ENCODE data around the gene LRRC8D.

LRRC8D gene

DNA sequence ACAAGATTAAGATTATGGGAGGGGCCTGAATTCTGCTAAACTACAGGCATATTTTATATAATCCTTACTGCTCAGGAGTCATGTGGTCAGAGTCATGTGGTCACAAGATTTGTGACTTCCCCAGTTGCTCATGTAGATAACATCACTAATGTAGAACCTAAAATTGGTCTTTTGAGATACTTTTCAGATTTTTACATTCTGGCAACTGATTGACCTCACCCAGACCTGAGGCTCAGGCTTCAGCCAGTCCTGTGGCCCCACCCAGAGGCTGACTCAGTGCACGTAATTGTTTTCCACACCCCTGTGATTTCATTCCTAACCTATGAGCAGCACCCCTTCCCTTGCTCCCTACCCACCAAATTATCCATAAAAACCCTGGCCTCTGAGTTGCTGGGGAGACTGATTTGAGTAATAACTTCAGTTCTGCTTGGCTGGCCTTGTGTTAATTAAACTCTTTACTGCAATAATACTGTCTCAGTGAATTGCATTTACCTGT is 132.3 kb downstream of the LRRC8D start:
- in situ Hi-C loops (cut with MboI; ENCODE audit: low sequenced_read_pairs) = no loop called here

- in situ Hi-C loops (cut with MboI; ENCODE audit: low sequenced_read_pairs) = no loop called here
These were observed 133.1 kb downstream of the LRRC8D start for GRCh38 chr1:89953929-89954328.

DNA sequence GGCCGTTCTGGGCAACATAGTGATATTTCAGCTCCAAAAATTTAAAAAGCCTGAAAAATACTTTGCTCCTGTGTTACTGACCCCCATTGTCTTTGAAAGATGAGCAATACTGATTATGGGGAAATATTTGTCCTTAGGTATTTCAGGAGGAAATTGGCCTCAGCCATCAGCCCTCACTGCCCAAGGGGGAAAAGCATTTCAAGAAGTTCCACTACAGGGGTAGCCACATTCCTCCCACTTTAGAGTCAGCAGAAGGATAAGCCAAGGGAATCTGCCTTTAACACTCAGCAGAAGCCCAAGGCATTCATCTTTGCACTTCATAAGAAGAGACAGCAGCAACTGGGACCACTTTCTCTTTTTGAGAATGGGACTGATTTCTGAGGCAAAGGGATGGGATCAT is 133.6 kb downstream of the LRRC8D start:
- in situ Hi-C loops (cut with MboI; ENCODE audit: low sequenced_read_pairs) = no loop called here

DNA sequence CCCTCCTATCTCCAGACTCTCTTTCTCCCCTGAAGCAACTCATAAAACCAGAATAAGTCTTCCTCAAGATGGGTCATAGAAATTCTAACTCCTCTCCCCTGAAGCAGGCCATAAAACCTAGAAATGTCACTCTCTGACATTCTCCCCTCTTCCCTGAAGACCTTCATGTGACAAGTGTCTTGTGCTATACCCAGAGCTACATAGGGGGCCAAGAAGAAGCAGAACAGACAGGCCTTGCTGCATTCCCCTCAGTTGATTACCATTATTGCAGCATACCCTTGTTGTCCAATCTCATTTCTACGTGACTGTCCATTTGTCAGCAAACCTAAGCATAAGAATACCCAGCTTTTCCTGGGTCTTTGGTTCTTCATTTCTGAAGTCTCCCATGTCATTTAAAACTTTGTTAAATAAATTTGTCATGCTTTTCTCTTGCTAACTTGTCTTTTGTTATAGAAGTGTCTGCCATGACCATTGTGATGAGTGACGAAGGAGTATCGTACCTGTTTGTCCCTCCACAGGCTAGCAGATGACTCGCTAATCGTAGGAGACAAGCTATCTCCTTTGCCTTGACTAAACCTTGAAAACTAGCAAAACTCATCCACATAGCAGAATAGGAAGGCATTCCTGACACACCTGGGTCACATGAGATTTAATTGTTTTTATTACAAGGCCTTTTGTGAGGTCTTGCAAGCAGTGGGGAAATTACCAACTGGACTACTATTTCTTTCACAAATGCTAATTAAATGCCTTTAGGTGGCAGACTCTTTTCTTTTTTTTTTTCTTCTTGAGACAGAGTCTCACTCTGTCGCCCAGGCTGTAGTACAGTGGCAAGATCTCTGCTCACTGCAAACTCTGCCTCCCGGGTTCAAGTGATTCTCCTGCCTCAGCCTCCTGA is 134.7 kb downstream of the LRRC8D start:
- in situ Hi-C loops (cut with MboI; ENCODE audit: low sequenced_read_pairs) = no loop called here

GRCh38 chr1:89957107-89957506 is 136.3 kb downstream of the LRRC8D start:
- in situ Hi-C loops (cut with MboI; ENCODE audit: low sequenced_read_pairs) = no loop called here

DNA sequence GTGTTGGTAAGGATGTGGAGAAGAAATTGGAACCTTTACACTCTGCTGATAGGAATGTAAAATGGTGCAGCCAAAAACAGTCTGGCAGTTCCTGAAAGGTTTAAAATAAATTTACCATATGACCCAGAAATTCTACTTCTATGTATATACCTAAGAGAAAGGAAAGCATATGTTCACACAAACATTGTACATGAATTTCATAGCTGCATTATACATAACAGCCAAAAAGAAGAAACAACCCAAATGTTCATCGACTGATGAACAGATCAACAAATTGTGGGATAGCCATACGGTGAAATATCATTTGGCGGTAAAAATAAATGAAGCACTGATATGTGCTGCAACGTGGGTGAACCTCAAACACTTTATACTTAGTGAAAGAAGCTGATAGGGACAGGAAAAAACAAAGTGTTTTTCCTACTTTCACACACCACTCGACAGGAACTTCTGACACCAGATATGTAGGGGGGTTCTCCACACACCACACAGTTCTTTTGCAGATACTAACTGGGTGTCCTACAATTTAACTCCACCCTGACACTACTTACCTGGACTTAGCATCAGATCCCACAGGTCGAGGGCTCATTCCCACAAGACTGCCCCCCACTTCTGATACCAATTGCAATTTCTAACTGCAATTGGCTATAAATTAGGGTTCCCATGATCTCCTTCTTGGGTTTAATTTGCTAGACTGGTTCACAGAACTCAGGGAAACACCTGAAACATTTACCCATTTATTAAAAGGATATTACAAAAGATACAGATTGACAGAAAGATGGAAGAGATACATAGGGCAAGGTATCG is 138.2 kb downstream of the LRRC8D start:
- in situ Hi-C loops (cut with MboI; ENCODE audit: low sequenced_read_pairs) = no loop called here

GRCh38 chr1:89959719-89960118 is 138.9 kb downstream of the LRRC8D start:
- in situ Hi-C loops (cut with MboI; ENCODE audit: low sequenced_read_pairs) = no loop called here

DNA sequence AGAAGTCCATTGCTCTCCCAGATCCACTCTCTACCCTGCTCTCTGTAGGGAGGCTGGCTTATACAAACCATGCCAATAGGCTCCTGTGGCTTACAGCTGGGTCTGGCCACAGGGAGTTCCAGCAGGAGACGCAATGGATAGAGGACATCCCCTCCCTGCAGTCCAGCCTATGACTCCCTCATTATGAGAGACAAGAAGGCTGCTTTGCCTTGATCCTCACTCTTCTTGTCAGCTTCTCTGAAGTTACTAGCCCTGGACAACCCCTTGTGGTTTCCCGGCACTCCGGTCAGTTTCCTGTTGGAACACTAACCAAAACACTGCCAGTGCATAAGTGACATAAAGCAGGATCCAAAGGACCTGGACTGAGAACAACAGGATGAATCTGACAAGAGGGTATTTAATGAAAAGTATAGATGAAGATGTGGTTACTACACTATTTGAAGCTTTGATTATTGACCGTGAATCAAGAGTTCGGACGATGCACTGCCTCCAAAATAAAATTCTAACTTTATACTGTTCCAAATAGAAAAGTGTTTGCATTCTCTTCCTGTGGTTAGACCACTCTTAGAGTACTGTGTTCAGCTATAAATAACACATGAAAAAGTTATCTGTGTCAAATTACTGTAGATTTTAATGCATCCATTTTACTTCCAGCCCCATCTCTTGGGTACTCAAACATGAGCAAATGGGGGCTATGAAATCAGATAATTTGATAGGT is 141.4 kb downstream of the LRRC8D start:
- in situ Hi-C loops (cut with MboI; ENCODE audit: low sequenced_read_pairs) = no loop called here

DNA sequence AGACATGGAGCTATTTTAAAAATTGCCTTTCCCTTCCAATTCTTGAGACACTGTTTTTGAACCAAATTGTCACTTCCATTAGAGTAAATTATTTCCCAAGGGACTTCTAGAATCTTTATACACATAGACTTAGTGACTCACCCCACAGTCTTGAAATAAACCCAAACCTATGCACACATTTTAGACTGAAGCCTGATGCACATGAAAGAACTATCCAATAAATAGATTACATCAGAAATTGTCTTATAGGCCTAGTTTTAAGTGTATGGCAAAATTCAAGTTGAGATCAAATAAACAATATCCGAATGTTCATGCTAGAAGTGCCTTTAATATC is 141.9 kb downstream of the LRRC8D start:
- in situ Hi-C loops (cut with MboI; ENCODE audit: low sequenced_read_pairs) = no loop called here

DNA sequence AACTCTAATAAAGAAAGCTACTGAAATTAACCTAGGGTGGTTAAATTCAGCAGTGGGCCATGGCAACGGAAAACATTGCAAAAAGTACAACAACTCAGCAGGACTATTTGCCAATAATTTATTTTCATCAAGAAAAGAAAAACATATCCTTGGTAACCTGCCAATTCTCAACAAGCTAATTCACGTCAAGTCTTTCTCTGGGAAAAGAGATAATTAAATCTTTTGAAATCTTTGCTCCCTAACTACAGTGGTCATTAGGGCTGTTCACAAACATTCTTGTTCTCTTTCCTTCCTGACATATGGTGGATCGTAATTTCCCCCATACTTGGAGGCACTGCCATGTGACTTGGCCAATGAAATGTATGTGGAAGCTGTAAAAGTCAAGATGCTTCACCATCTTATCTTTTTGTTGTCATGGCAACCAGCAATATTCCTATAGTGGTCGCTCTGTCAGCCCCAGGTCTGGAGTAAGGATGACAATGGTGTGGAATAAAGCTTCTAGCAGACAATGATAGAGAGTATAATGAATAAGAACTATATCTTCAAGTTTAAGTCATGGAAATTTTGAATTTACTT is 144.4 kb downstream of the LRRC8D start:
- in situ Hi-C loops (cut with MboI; ENCODE audit: low sequenced_read_pairs) = no loop called here

DNA sequence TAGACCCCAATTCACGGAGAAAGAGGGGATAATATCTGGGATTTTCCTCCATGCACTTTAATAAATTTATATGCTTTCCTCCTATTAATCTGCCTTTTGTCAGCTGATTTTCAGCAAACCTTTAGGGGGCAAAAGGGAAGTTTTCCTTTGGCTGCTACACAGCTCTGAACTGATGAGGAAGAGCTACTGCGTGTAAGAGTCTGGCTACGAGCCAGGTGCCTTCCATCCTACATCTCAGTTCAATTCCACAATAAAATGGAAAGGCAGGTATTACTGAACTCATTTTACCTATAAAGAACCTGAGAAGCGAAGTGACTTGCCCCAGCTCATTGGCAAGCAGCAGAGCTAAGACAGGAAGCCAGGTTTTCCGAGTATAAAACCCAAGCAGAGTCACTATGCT is 145.8 kb downstream of the LRRC8D start:
- in situ Hi-C loops (cut with MboI; ENCODE audit: low sequenced_read_pairs) = no loop called here

DNA sequence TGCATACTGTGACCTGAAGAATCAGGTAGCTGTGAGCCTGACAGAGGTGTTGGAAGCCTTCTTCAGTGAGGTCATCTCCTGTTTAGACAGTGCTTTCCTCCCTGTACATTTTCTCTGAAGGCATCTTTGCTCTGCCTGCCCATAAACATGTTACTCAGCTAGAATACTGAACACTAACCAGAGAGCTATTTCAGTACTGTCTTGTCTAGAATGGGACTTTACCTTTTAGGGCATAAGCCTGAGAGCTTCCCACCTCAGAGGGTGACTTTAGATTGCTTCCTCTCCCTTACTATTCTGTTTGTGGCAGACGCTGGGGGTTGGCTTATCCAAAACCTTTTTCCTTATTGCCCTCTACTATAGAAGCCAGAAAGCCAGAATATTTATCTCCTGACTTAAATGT is 150.8 kb downstream of the LRRC8D start:
- in situ Hi-C loops (cut with MboI; ENCODE audit: low sequenced_read_pairs) = no loop called here

GRCh38 chr1:89972024-89972423 is 151.2 kb downstream of the LRRC8D start:
- in situ Hi-C loops (cut with MboI; ENCODE audit: low sequenced_read_pairs) = no loop called here

- in situ Hi-C loops (cut with MboI; ENCODE audit: low sequenced_read_pairs) = no loop called here
These were observed 152.8 kb downstream of the LRRC8D start for GRCh38 chr1:89973471-89974127.

DNA sequence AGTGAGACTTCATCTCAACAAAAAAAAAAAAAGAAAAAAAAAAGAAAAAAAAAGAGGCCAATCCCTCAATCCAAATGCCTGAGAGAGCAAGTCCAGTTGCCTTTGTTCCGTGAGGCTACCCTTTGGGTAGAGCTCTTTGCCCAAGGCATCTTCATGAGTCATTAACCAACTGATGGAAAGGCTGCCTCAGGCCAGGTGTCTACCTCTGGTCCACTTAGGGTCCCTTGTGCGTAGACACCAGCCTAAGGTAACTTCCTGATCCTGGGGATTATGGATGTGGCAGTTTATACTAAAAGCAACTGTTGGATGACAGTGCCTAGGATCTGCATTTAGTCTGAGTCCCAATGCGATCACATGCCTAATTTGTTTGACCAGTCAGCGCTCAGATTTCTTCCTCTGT is 153.4 kb downstream of the LRRC8D start:
- in situ Hi-C loops (cut with MboI; ENCODE audit: low sequenced_read_pairs) = no loop called here

- in situ Hi-C loops (cut with MboI; ENCODE audit: low sequenced_read_pairs) = loop anchor here (25.0 kb wide), 2 partner anchors 338 to 488 kb away; partner anchors contain the start of gene LRRC8C
These were observed 154.1 kb downstream of the LRRC8D start for GRCh38 chr1:89974696-89975470.

DNA sequence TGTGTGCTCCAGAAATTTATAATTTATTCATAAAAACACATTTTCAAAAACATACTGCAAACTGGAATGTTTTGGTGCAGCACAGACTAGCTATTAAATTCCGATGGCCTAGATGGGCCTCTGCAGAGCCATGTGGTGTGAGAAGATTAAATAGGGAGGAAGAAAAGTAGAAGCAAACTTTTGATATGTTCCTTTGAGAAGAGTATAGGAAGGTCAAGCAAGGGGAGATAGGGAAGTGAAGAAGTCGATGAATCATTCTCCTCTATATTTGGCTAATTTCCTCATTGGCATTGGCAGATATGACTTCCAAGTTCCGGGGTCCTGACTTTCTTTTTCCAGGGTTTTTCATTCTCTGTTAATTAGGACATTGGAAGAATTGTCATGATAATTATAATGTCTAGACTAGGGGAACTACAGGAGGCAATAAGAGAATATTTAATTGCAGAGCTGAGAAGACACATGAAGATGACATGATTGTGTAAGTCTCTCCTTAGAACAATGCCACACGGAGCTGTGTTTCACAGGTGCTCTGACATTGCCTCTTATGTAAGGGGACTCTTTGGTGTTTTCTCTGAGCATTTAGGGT is 154.8 kb downstream of the LRRC8D start:
- in situ Hi-C loops (cut with MboI; ENCODE audit: low sequenced_read_pairs) = loop anchor here (25.0 kb wide), 2 partner anchors 338 to 488 kb away; partner anchors contain the start of gene LRRC8C

GRCh38 chr1:89978755-89979154 is 157.9 kb downstream of the LRRC8D start:
- in situ Hi-C loops (cut with MboI; ENCODE audit: low sequenced_read_pairs) = loop anchor here (25.0 kb wide), 2 partner anchors 341 to 491 kb away; partner anchors contain the start of gene LRRC8C

DNA sequence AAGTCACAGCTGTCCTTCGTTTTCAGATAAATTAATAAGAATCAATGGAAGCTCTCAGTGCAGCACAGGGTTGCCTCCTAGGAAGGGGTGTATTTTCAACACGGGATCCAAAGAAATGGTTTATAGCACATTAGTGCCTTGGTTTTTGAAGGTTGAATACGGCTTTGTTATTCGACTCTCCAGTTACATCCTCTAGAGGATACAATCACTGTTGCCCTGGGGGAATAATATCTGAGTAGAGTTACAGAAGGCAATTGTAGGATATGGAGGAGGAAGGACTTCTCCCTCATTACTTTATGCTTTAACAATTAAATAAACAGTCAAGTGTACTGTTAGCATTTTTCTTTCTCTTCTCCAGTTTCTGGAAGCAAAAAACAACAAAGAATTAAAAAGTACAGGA is 159.8 kb downstream of the LRRC8D start:
- in situ Hi-C loops (cut with MboI; ENCODE audit: low sequenced_read_pairs) = loop anchor here (25.0 kb wide), 2 partner anchors 343 to 493 kb away; partner anchors contain the start of gene LRRC8C
